HG03520 (cell line): ENCODE data around the gene NXPH4.

Experiments used
- ATAC-seq: cut with Tn5 transposase; IDR thresholded peaks from one replicate; pipeline ENCODE4 v1.9.1; 2021; ENCODE audit warnings: mild to moderate bottlenecking, moderate library complexity; ENCODE audit not compliant: unreplicated experiment

NXPH4 gene

DNA sequence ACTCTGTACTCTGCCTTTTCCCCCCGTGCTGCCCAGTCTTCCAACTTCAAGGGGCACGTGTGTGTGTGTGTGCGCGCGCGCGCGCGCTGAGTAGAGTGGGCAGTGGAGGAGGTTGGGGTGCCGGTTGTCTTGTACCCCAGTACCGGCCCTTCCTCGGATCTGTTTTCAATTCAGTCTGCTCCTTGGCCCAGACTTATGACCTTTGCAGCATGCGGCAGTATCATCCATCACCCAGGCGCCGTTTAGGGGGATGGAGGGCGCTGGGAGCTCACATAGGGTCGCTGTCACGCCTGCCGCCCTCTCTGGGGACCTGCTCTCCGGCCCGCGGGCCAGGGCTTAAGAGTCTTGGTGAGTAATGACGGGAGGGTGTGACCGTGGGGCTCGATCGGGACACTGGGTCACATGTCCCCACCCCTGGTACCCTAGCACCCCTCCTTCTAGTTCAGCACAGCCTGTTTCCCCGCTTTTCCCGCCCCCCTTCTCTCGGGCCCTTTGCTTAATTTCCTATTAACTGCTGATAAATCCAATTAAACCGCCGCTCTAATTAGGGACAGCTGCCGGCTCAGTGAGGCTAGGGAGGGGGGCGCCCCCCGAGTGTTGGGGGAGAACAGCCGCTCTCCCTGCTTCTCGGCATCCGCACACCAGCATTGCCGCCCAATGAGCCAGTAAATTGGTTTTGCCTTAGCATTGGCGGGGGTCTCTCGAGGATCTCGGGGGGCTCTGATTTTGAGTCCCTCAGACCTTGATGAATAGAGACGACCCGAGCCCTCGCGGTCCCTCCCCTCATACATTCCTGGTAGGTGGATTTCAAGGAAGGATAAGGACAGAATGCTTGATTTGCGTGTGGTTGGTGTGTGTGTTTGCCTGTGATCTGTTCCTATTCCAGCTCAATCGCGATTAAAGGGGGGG is 25.1 kb downstream of the NXPH4 start:
- ATAC-seq: no peak

DNA sequence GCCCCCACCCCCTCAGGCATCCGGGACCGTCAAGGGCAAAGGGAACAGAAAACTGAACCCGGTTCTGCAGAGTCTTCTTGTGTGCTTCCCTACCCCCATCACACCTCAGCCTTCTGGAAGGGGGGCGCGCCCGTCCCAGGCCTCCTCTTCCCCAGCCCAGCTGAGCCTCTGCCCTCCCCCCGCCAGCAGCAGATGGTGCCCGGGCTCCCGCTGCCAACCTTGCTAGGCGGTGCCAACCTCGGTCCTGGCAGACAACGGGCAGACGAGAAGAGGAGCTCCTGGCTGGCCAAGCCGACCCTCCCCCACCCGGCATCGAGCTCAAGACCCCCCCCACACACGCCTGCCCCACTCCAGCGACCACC is 25.7 kb downstream of the NXPH4 start:
- no peak for ATAC-seq

DNA sequence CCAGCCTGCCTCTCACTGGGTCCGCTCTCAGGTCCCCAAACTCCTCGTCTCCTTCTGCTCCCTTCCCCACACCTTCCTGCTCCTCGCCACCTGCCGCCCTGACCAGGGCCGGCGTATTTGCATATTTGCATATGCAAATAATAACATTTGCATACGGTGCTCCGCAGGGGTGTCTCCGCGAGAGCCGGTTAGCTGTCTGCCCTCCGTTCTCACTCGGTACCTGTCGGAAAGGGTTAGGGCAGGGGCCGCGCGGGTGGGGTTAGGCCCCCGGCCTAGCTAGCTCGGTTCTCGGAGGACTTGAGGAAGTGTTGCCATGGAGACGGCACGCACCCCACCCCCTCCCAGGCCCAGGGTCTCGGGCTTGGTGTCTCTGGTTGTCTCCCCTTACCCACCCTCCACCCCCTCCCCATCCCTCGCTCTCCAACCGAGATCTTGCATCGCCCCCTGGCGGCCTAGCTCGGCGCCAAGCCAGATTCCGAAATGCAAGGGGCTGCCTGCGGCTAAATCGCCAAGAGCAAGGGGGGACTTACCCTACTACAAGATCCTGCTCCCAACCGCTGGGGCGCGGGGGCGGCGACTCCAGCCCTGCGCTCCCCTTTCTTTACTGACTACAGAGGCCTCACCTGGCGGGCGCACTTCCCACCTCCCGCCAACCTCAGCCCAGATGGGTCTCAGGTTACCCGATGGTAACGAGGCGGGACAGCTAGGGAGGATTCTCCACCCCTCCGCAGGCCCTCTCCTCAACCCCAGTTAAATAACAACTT is 26.3 kb downstream of the NXPH4 start:
- ATAC-seq: peak; percentile 45

DNA sequence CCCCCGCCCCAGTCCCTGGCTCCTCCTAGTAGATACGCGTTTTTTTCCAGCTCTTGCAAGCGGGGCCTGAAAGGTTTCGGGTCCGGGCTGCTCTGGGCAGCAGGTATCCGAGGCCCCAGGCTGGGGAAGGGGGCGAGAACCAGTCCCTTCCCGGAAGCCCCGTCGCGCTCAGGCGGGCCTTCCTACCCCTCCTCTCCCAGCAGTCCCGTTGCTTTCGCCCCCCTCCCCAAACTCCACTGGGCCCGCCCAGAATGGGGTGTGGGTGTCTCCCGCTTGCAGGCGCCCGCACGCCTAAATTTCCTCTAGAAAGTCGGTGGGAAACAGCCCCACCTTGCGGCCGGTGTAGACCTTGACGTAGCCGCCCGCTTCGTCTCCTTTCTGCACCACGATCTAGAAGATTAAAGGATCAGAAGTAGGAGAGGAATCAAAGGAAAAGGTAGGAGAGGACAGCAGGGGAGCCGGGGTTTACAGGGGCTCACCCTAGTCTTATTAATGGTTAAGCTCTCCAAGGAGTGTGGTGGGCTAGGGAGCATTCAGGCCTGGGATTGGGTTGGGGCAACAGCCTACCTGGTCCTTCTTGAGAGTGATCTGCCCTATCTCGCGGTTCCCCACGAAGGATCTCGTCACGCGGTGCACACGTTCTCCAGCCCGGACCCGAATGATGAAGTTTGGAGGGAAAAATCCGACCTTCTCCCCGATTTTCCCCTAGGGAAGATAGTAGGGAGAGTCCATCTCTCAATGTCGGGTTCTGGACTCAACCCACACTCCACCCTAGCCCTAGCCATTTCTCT is 27.1 kb downstream of the NXPH4 start:
- no peak for ATAC-seq

DNA sequence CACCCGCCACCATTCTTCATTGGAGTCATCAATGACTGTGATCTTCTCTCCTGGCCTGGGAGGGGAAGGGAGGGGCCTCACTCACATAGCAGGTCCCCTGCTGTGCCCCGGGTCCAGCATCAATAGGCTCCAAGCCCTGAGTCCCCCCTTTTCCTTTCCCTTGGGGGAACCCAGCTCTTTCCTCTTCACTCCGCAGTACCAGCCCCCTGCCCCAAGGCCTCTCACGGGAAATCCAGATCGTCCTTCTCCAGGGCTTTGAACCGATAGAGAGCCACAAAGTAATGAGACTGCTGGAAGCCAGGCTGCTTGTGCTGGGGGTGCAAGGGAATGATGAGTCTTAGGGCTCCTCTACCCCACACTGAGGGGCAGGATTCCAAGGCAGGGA is 27.7 kb downstream of the NXPH4 start:
- ATAC-seq: no peak

DNA sequence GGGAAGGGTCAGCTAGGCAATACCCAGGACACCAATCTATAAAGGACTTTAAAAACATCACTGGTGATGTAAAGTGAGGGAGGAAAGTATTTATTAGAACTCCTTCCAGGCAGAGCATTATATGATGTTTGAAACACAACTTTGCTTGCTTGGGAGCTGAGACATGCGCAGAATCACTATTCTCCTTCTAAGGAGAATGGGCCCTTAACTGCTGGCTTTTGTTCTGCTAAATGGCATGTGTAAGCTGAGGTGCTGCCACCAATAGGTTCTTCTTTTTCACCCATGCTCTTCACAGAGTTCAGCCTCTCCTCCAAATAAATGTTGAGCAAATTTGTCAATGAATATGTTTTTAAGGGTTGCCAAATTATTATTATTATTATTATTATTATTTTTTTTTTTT is 30.4 kb downstream of the NXPH4 start:
- no peak for ATAC-seq

DNA sequence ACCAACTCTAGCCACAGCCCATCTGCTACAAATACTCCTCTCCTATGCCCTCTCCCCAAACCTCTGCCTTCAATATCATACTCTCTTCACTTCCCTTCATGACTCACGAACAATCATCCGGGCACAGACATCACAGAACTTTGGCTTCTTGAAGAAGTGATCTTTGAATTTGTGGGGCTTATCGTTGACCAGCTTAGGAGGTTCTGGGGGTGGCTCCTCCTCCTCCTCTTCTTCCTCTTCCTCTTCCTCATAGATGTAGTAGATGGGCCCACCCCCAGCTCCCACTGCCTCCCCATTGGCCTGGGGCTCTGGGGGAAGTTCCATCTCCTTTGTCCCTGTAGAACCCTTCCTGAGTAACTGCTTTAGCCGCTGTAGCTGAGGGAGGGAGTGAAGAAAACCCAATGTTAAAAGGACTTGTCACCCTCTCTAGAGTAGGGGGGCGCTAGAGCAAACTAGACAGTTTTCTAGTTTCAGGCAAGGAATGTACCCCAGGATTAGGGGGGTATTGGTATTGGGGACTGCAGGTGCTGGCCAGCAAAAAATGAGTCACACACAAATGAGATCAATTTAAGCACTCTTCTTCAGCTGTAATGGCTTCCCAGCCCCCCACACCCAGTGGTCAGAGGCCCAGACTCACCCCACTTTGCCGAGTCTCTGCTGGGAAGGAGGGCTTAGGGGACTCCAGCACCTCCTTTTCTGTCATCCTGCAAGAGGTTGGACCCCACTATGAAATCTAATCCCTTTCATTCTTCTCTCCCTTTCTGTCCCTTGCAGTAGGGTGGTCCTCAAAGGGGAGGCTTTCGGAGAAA is 32.5 kb downstream of the NXPH4 start:
- no peak for ATAC-seq

DNA sequence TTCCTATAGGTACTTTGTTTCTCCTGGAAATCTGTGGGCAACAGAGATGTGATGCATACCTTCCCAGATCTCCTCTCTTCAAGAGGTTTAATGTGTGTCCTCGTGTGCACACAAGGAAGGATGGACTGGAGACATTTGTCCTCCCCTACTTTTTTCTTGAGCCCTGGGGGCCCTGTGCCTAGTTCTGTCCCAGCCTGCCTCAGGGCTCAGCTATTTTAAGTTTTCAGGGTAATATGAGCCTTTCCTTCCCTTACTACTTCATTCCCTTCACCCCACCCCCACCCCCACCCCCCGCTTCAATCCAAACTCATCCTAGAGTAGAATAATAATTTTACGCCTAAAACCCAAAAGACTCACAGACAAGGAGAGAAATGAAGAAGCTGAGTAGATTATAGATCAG is 33.9 kb downstream of the NXPH4 start:
- no peak for ATAC-seq

DNA sequence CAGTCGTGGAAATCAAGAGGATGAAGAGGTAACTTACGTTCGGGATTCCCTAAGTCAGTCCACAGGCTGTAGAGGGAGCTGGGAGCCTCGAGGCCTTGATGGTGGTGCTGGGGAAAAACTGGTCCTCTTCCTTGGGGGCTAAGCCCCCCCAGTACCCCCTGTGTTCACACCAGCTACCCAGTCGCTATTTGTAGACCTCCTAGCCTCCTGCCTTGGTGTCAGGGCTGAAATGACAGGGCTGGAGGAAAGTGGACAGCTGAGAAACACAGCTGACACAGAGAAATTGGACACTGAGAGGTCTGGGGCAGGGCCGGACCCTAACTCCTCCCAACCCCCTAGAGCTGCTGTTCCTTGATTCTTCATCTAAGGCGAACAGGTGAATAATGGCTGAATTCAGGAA is 34.4 kb downstream of the NXPH4 start, which contains the start of gene STAC3:
STAC3 (minus strand) TSS at position 232 of the 400 bp plus-strand sequence. CDS start 1,551 bp downstream, outside the sequence.
- no peak for ATAC-seq

DNA sequence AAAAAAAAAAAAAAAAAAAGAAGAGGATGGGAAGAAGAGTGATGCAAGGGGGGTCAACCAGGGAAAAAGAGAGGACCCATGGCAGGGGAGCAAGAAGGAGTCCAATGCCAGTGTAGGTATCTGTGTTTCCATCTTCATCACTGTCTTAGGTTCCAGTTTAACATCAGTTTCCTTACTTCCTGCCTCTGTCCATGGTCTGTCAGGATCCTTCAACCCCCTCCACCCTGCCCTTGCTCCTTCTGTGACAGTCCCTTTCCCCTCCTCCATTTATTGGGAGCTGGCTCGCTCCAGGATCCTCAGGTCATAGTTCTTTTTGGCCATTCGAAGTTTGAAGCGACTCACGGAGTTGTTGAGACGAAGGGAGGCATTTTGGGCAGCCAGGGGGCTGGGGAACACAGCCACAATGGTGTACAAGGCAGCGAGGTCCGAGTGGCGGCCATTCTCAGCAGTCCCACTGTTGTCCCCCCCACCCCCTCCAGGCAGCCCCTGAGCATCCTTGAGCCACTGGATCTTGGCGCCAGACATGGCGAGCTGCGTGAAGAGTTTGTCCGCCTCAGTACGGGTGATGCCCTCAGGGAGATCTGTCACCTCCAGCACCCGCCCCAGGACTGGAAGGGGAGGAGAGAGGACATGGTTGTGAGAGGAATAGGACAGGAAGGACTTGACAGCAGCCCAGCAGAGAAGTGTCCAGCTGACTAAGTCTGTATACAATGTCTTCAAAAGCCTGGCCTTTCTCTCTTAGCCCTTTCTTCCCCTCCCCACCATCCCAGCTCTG is 38.1 kb downstream of the NXPH4 start:
- no peak for ATAC-seq

DNA sequence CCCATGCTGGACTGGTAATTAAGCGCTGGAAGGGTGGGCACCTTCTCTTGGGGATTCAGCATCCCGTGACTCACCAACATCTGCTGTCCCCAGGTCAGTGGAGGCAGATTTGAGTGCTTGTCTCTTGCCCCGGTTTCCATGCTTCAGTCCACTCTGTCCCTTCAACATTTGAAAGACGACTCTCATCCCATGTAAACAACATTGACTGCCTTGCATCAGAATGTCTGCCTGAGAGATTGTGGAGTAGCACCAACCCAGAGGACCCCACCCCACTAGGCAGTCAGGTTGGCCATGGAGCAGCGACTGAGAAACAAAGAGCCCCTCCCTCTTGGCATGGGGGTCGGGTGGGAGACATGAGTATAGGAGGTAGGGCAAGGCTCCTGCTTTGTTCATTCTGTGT is 39.3 kb downstream of the NXPH4 start:
- ATAC-seq: no peak

DNA sequence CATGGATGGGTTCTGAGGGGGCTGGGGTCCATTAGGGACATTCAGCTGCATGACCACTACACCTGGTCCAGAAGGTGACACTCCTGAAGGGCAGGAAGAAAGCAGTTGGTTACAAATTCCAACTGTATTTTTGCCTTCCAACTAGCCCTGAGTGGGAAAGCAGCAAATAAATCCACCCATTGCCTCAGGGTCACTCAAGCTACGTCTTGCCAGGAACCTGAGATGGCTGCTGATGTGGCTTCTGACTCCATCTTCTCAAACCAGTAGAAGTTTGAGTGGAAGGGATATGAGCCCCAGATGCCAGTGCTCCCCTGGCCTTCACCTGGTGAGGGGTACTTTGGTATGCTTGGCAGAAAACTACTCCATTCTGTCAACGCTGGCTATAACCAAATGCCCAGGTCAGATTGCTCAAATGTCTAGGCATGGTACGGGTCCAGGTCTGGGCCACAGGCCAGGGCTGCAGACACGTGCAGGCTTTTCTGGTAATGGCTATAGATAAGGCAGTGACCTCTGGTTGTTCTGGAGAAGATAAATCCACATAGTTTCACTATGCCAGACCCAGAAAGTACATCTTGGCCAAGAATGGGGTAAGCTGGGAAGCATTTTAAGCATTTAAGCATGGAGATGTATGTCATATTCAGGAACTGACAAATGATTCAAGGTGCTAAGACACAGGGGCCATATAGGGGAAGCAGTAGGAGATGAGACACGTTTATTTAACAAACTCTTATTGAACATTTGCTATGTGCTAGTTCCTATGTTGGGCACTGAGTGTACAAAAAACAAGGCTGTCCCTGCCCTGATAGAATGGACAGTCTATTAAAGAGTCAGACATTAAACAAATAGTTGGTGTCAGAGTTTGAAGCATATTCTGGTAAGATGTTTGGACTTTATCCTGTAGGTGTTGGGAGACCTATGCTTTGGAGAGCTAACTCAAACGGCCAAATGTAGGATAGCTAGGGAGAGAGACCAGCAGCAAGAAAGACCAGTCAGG is 42.7 kb downstream of the NXPH4 start:
- ATAC-seq: no peak

DNA sequence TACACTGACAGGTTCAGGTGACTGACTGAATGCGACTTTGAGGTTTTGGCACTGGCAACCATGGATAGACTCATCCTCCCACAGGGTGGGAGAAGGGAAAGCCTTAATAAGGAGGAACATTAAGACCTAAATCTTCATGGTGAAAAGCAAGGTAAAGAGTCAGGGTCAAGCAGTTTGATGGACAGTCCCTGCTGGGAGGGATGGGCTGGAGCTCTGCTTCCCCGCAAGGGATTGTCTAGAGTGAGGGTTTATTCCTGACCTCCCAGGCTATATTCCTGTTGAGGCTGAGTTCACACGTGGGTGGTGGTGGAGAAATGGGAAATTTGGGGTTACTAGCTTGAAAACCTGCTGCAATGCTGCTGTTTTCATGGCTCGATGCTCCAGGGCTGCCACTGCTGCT is 43.8 kb downstream of the NXPH4 start:
- no peak for ATAC-seq

DNA sequence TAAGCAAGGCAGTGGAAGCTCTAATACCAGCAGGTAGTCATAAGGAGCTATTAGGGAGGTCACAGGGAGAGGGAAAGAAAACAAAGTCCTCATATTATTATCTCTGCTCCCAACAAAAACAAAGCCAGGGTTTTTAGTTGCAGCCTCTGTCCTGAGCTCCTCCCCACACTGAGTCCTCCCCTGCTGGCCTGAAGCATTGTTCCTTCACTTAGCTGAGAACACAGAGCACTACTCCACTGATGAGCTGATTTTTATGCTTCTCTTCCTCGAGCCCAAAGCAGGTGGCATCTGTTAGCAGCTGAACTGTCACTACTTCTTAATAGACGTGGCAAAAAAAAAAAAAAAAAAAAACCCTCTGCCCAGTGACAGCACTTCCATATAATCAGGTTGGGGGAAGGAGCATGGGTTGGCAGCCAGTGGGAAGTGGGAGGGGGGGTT is 44.9 kb downstream of the NXPH4 start:
- no peak for ATAC-seq

DNA sequence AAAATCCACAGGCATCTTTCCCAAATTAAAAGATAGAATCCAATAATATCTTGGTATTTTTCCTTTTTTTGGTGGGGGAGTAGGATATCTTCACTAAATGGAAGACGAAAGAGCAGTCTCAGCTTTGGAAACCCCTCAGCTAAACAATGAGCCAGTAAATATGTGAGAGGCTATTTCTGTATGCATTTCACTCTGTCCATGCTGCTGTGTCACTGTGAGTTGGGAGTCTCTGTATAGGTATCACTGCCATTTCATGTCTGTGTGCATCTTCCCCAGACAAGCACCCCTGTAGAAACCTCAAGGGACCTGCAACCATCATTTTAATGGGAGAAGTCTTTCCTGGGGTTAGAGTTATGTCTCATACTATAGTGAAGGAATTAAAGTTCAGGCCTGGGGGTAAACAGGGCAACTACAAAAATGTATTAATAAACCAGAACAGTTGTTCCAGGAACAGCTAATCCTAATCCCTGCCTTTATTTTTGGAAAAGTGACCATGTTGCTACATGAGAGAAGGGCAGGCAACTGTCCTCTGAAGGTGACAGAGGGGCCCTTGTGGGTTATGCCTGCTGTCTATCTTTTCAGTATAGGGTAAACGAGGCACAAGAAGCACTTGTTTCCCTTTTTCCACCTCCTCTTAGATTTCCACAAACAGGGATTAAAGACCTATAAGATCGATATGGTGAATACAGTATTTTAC is 45.7 kb downstream of the NXPH4 start:
- ATAC-seq: no peak

DNA sequence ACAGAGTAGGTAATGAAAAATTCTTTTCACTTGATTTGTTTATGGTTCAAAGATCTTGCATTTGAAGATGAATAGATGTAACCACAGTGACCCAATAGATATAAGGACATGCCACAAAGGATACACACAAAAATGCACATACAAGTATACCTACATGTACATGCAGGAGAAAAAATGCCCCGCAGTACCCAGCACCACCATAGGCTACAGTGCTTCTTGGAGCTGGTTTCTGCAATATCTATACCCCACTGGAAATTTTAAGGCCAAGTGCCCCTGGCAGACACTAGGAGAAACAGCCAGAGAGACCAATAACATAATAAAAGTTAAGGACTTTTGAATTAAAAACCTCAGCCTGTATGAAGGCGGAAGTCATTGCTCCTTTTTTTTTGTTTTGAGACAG is 46.5 kb downstream of the NXPH4 start:
- ATAC-seq: no peak

DNA sequence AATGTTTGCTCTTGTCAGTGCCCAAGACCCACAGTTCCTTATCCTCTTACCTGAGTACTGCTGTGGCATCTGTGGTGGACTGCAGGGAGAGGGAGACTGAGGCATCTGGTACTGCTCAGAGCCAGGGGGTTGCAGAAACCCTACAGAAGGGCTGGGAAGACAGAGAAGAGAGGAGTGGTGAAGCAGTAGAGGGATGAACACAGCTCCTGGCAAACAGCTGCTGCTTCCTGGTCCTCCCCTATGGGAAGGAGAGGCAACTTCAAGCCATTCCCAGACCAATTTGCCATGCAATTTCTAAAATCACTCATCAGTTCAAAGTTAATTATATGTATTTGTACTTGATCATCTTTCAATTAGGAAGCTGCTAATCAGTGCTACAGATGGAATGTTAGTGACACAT is 50.1 kb downstream of the NXPH4 start:
- no peak for ATAC-seq

DNA sequence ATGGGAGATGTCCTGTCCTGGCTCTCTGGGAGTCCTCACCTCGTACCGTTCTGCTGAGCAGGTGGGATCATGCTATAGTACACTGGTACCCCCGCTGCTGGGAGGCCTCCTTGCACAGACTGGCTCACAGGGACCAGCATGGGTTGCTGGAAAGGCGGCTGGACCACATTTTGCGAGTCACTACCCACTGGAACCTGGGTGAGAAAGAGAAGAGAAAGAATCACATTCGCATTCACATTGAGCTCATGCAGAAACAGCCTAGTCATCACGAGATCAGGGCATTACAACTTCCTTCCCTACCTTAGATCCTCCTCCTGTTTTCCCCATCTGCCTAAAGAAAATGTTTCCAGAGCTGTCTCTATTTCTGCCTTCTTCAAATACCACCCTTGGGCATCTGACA is 51.7 kb downstream of the NXPH4 start:
- ATAC-seq: no peak
